CD14-positive monocyte (primary cell): ENCODE measurements around the gene CLK4. TPM values are rescaled to one million over a fixed set of nuclear protein-coding genes. Genes with fewer than 3 reads are reported as not detected.

ENCODE experiments used
- DNase-seq, 3 donors: peaks; one replicate each; pipeline ENCODE4 v3.0.0-alpha.2; 2011 to 2022
- H2AFZ ChIP-seq: 2 replicates; pipeline ENCODE4 v1.6.0; 2012; ENCODE audit warnings: mild to moderate bottlenecking, low read depth, low read length, inconsistent platforms; ENCODE audit not compliant: insufficient read depth, poor library complexity, severe bottlenecking
- H3K27ac ChIP-seq, 2 donors: 1 replicate in 1 of 2; 2 replicates in 1 of 2; pipeline ENCODE4 v1.5.1; 2012 to 2013; ENCODE audit warnings: low read length in 2 of 2, control low read depth in 1 of 2, inconsistent platforms in 1 of 2, low read depth in 1 of 2, mild to moderate bottlenecking in 1 of 2
- H3K27me3 ChIP-seq, 2 donors: one replicate each; pipeline versions ENCODE4 v1.6.0 to v1.6.1; 2011 to 2013; ENCODE audit warnings: low read length in 2 of 2; ENCODE audit not compliant: control insufficient read depth in 2 of 2, insufficient read depth in 2 of 2
- H3K36me3 ChIP-seq, 2 donors: replicated peaks in 1 of 2; 1 replicate in 1 of 2; 2 replicates in 1 of 2; pipeline versions ENCODE4 v1.5.1 to v1.6.1; 2012 to 2013; ENCODE audit warnings: low read length in 2 of 2, control low read depth in 1 of 2, inconsistent platforms in 1 of 2, mild to moderate bottlenecking in 1 of 2; ENCODE audit not compliant: insufficient read depth in 2 of 2, control insufficient read depth in 1 of 2
- H3K4me1 ChIP-seq, 2 donors: 1 replicate in 1 of 2; 2 replicates in 1 of 2; pipeline versions ENCODE4 v1.5.1 to v1.6.1; 2012 to 2013; ENCODE audit warnings: low read length in 2 of 2, control low read depth in 1 of 2, inconsistent platforms in 1 of 2, mild to moderate bottlenecking in 1 of 2, moderate library complexity in 1 of 2; ENCODE audit not compliant: insufficient read depth in 2 of 2, control insufficient read depth in 1 of 2
- H3K4me2 ChIP-seq: replicated peaks from 2 replicates; pipeline ENCODE3; 2012; ENCODE audit warnings: low read length, moderate library complexity, mild to moderate bottlenecking; ENCODE audit not compliant: poor library complexity, severe bottlenecking; ENCODE audit errors: extremely low read depth
- H3K4me3 ChIP-seq, 3 experiments: fragments of 200-600 bp in 1 of 3; sonication (generic) in 1 of 3; replicated peaks in 1 of 3; 1 replicate in 2 of 3; 2 replicates in 1 of 3; pipeline ENCODE4 v1.5.1; 2011 to 2013; ENCODE audit warnings: low read length in 3 of 3, mild to moderate bottlenecking in 3 of 3, control low read depth in 2 of 3, low read depth in 2 of 3, inconsistent platforms in 1 of 3, moderate library complexity in 1 of 3
- H3K79me2 ChIP-seq: 2 replicates; pipeline ENCODE4 v1.6.0; 2012; ENCODE audit warnings: mild to moderate bottlenecking, control low read depth, inconsistent platforms, low read length, moderate library complexity; ENCODE audit not compliant: insufficient read depth
- H3K9ac ChIP-seq: 2 replicates; pipeline ENCODE4 v1.6.0; 2017; ENCODE audit warnings: low read length, mild to moderate bottlenecking; ENCODE audit not compliant: insufficient read depth, poor library complexity, severe bottlenecking
- H3K9me3 ChIP-seq, 2 donors: replicated peaks in 1 of 2; 1 replicate in 1 of 2; 2 replicates in 1 of 2; pipeline versions ENCODE4 v1.5.1 to v1.6.1; 2012 to 2013; ENCODE audit warnings: low read length in 2 of 2, control low read depth in 1 of 2; ENCODE audit not compliant: control insufficient read depth in 1 of 2, insufficient read depth in 1 of 2
- H4K20me1 ChIP-seq: 2 replicates; pipeline ENCODE4 v1.6.0; 2012; ENCODE audit warnings: mild to moderate bottlenecking, low read length, control low read depth, moderate library complexity; ENCODE audit not compliant: insufficient read depth
- H3K27ac Mint-ChIP-seq, 7 donors: one replicate each; pipeline ENCODE4 v1.8.0; 2020; ENCODE audit warnings: mild to moderate bottlenecking in 7 of 7, mixed read lengths in 7 of 7, moderate library complexity in 6 of 7, inconsistent platforms in 2 of 7
- H3K27me3 Mint-ChIP-seq, 3 donors: one replicate each; pipeline ENCODE4 v1.8.0; 2021 to 2022; ENCODE audit warnings: low read depth in 3 of 3, mild to moderate bottlenecking in 3 of 3, mixed read lengths in 3 of 3, moderate library complexity in 3 of 3, inconsistent platforms in 1 of 3
- H3K36me3 Mint-ChIP-seq, 2 donors: one replicate each; pipeline ENCODE4 v1.8.0; 2020; ENCODE audit warnings: mixed read lengths in 2 of 2, inconsistent platforms in 1 of 2, mild to moderate bottlenecking in 1 of 2
- H3K4me1 Mint-ChIP-seq: one replicate; pipeline ENCODE4 v1.8.0; 2020; ENCODE audit warnings: mild to moderate bottlenecking, mixed read lengths
- H3K4me3 Mint-ChIP-seq, 2 donors: one replicate each; pipeline ENCODE4 v1.8.0; 2020; ENCODE audit warnings: mild to moderate bottlenecking in 2 of 2, mixed read lengths in 2 of 2, moderate library complexity in 1 of 2
- H3K9me3 Mint-ChIP-seq, 7 donors: one replicate each; pipeline ENCODE4 v1.8.0; 2020 to 2022; ENCODE audit warnings: mixed read lengths in 7 of 7, mild to moderate bottlenecking in 6 of 7, moderate library complexity in 6 of 7, inconsistent platforms in 2 of 7
- WGBS: methylation state at CpG from one replicate; pipeline ENCODE4 v1.1.5; 2013; ENCODE audit warnings: missing lambda C conversion rate; ENCODE audit not compliant: insufficient coverage; 5-methylcytosine and 5-hydroxymethylcytosine counted together
- intact Hi-C, 2 donors: fragments of 100-400 bp; cut with micrococcal nuclease; formaldehyde crosslinking; loops; one replicate each; pipeline versions ENCODE4 v1.15.0 to v1.15.1; 2023
- polyA minus RNA-seq: library from RNA; depleted of rRNA, polyadenylated mRNA; stranded (reverse); fragments of >200 nt; gene quantifications from 2 replicates; pipeline ENCODE4 v1.2.3, GENCODE V29; 2012
- polyA plus RNA-seq, 3 donors: library from polyadenylated mRNA; depleted of rRNA in 1 of 3; unstranded in 2 of 3; stranded (reverse) in 1 of 3; fragments of 300-500 nt in 2 of 3; fragments of >200 nt in 1 of 3; fragmentation: Illumina TruSeq in 2 of 3; gene quantifications; 1 replicate in 2 of 3; 2 replicates in 1 of 3; pipeline ENCODE4 v1.2.3, GENCODE V29; 2012 to 2021
- total RNA-seq, 12 experiments: library from RNA in 1 of 12; stranded (reverse) in 1 of 12; fragments of 120-200 nt in 1 of 12; gene quantifications; one replicate each; pipeline ENCODE4 v1.2.4 and lab custom pipeline; 2013 to 2026; ENCODE audit warnings: mixed read lengths in 6 of 12, inconsistent platforms in 1 of 12
- TF ChIP-seq, protein P1 (sequence below): fragments of 200-600 bp; IDR thresholded peaks from one replicate; pipeline ENCODE4 v1.8.0; 2022; ENCODE audit warnings: antibody characterized with exemption, mild to moderate bottlenecking

CLK4 gene
- total RNA-seq (2013), result 36.6 TPM
- polyA plus RNA-seq (10 to 100 TPM in 1 of 3 donors, 1 to 10 TPM in 2; 3.0 to 46.9 (median 4.9) TPM), polyA minus RNA-seq (18.6 and 20.7 TPM in 2 replicates), total RNA-seq (lab: John Stamatoyannopoulos, UW) (24.8 to 92.0 (median 62.3) reads per million in 11 experiments)

- under 1% methylated on average over 69 of the region's 79 CpGs for WGBS
- H3K4me3 Mint-ChIP-seq, result peak within 1 kb of the TSS; percentile 98
Observed at GRCh38 chr5:178626484-178627258, at the start of gene CLK4. CLK4 (minus strand) TSS chr5:178627050; CDS start chr5:178623416, 3,634 bp downstream.

DNA sequence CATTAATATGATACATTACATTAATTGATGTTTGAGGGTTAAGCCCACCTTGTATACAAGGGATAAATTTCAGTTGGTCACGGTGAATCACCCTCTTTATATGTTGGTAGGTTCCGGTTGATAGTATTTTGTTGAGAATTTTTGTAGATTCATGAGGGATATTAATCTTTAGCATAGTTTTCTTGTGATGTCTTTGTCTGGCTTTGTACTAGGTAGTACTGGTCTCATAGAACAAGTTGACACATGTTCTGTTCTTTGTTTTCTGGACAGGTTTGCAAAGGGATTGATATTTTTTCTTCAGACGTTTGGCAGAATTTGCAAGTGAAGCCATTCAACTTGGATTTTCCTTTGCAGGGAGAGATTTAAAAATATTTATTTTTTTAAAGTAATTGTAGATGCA is 49.1 kb upstream of the CLK4 start:
- H3K4me3 Mint-ChIP-seq, result no peak overlapping the region
- intact Hi-C loops, result no loop called here

More at GRCh38 chr5:178626484-178627258, at the start of gene CLK4:
- Histone ChIP-seq H3K36me3 (peaks cover 16 to 18% of the 10 kb centered on the region in 2 donors), H2AFZ (peak within 1 kb of the TSS; percentile 85), H3K27ac (peak within 1 kb of the TSS; percentile 95 to 98), H3K4me1 (peaks cover 23 to 27% of the 10 kb centered on the region in 2 donors), H4K20me1 (peaks cover 35% of the 10 kb centered on the region), H3K79me2 (peaks cover 52% of the 10 kb centered on the region), H3K9ac (peak within 1 kb of the TSS; percentile 99), H3K9me3 (peaks cover 0 to 4% of the 10 kb centered on the region in 2 donors), H3K27me3 (no peaks in the 10 kb centered on the region), H3K4me2 (peak within 1 kb of the TSS; percentile 92), H3K4me3 (peak within 1 kb of the TSS; percentile 63 to 97 (median 74))
- TF ChIP-seq, protein P1, sequence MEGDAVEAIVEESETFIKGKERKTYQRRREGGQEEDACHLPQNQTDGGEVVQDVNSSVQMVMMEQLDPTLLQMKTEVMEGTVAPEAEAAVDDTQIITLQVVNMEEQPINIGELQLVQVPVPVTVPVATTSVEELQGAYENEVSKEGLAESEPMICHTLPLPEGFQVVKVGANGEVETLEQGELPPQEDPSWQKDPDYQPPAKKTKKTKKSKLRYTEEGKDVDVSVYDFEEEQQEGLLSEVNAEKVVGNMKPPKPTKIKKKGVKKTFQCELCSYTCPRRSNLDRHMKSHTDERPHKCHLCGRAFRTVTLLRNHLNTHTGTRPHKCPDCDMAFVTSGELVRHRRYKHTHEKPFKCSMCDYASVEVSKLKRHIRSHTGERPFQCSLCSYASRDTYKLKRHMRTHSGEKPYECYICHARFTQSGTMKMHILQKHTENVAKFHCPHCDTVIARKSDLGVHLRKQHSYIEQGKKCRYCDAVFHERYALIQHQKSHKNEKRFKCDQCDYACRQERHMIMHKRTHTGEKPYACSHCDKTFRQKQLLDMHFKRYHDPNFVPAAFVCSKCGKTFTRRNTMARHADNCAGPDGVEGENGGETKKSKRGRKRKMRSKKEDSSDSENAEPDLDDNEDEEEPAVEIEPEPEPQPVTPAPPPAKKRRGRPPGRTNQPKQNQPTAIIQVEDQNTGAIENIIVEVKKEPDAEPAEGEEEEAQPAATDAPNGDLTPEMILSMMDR, result no peak
- Mint-ChIP-seq H3K27me3 (peaks cover 0 to 4% (median 3%) of the 10 kb centered on the region in 3 donors), H3K9me3 (peaks cover 0 to 7% (median 4%) of the 10 kb centered on the region in 7 donors), H3K36me3 (peaks cover 11 to 17% of the 10 kb centered on the region in 2 donors), H3K27ac (peak within 1 kb of the TSS; percentile 97 to 99 (median 98)), H3K4me1 (peaks cover 27% of the 10 kb centered on the region)
- peak; percentile 94 to 96 (median 96) for DNase-seq
- intact Hi-C loops, result loop anchor here (5.0 to 10.0 kb wide), 2 partner anchors 106 to 928 kb away; partner anchors contain the start of genes ZNF354A (in 2 of the 2) and RUFY1 (in 1 of the 2)

More for the DNA sequence above, 49.1 kb upstream of the CLK4 start:
- Mint-ChIP-seq H3K9me3 (peaks cover 0 to 22% (median 7%) of the 10 kb centered on the region in 7 donors), H3K4me1 (peaks cover 16% of the 10 kb centered on the region), H3K36me3 (no peaks in the 10 kb centered on the region), H3K27ac (no peak overlapping the region), H3K27me3 (peaks cover 3 to 15% (median 5%) of the 10 kb centered on the region in 3 donors)
- Histone ChIP-seq H3K27ac (no peak overlapping the region), H3K36me3 (no peaks in the 10 kb centered on the region), H3K4me2 (no peak overlapping the region), H4K20me1 (no peaks in the 10 kb centered on the region), H2AFZ (no peak overlapping the region), H3K4me3 (no peak overlapping the region), H3K9ac (no peak overlapping the region), H3K4me1 (peaks cover 0 to 15% of the 10 kb centered on the region in 2 donors), H3K79me2 (no peaks in the 10 kb centered on the region), H3K9me3 (peaks cover 0 to 2% of the 10 kb centered on the region in 2 donors), H3K27me3 (no peaks in the 10 kb centered on the region)
- TF ChIP-seq, protein P1, result no peak
- no peak for DNase-seq
- WGBS, result 100% methylated on average over 1 of the region's 3 CpGs
